Spleen (tissue), 11 donors: Measurements from ENCODE around the gene DUS2. TPM values are rescaled to one million over a fixed set of nuclear protein-coding genes. Genes with fewer than 3 reads are reported as not detected.

Source experiments
- DNase-seq: peaks from one replicate; pipeline ENCODE4 v3.0.0-alpha.2; 2020
- H3K27ac ChIP-seq, 8 donors: fragments of 200-600 bp; sonication (generic) in 7 of 8; 1 replicate in 4 of 8; 2 replicates in 4 of 8; pipeline versions ENCODE4 v1.5.0 to v1.8.0; 2016 to 2021; ENCODE audit warnings: inconsistent platforms in 4 of 8, mild to moderate bottlenecking in 4 of 8, moderate library complexity in 1 of 8
- H3K27me3 ChIP-seq, 7 donors: fragments of 200-600 bp; sonication (generic) in 6 of 7; replicated peaks in 1 of 7; 1 replicate in 4 of 7; 2 replicates in 3 of 7; pipeline versions ENCODE4 v1.5.0 to v1.8.0; 2016 to 2021; ENCODE audit warnings: inconsistent platforms in 3 of 7, mild to moderate bottlenecking in 1 of 7
- H3K36me3 ChIP-seq, 6 donors: fragments of 200-600 bp; sonication (generic) in 5 of 6; 1 replicate in 4 of 6; 2 replicates in 2 of 6; pipeline versions ENCODE4 v1.5.0 to v1.8.0; 2016 to 2021; ENCODE audit warnings: inconsistent platforms in 2 of 6
- H3K4me1 ChIP-seq, 6 donors: fragments of 200-600 bp; sonication (generic) in 5 of 6; 1 replicate in 3 of 6; 2 replicates in 3 of 6; pipeline versions ENCODE4 v1.5.0 to v1.8.0; 2016 to 2021; ENCODE audit warnings: inconsistent platforms in 3 of 6
- H3K4me3 ChIP-seq, 8 donors: fragments of 200-600 bp; sonication (generic) in 7 of 8; 1 replicate in 4 of 8; 2 replicates in 4 of 8; pipeline versions ENCODE4 v1.5.0 to v1.8.0; 2016 to 2021; ENCODE audit warnings: inconsistent platforms in 4 of 8, mild to moderate bottlenecking in 4 of 8, moderate library complexity in 2 of 8
- H3K9me3 ChIP-seq, 8 donors: fragments of 200-600 bp; sonication (generic) in 7 of 8; 1 replicate in 4 of 8; 2 replicates in 4 of 8; pipeline versions ENCODE4 v1.5.0 to v1.8.0; 2016 to 2021; ENCODE audit warnings: inconsistent platforms in 4 of 8
- CTCF ChIP-seq, 11 experiments: fragments of 200-600 bp in 7 of 11; fragments of 450-650 bp in 4 of 11; sonication (generic) in 4 of 11; IDR thresholded peaks in 8 of 11; conservative IDR thresholded peaks in 3 of 11; 1 replicate in 7 of 11; 2 replicates in 4 of 11; pipeline versions ENCODE4 v1.4.0 to v1.8.0; 2016 to 2021; ENCODE audit warnings: antibody characterized with exemption in 11 of 11, inconsistent platforms in 4 of 11, mild to moderate bottlenecking in 1 of 11
- POLR2A ChIP-seq, 3 donors: fragments of 450-650 bp; IDR thresholded peaks; one replicate each; pipeline ENCODE4 v1.5.1; 2017; ENCODE audit warnings: antibody characterized with exemption in 3 of 3, mild to moderate bottlenecking in 1 of 3
- POLR2AphosphoS5 ChIP-seq, 3 donors: sonication (generic); formaldehyde crosslinking; IDR thresholded peaks; one replicate each; pipeline ENCODE4 v1.5.1; 2017; ENCODE audit warnings: antibody characterized with exemption in 3 of 3
- WGBS, 5 donors: extraction: QIAGEN DNeasy Blood & Tissue Kit in 3 of 5; methylation state at CpG; one replicate each; pipeline versions ENCODE4 v1.1.5 to v1.1.7; 2013 to 2018; 5-methylcytosine and 5-hydroxymethylcytosine counted together
- intact Hi-C: fragments of 100-400 bp; cut with DNase I; formaldehyde crosslinking; loops from one replicate; pipeline ENCODE4 v1.15.0; 2023; ENCODE audit warnings: low total_unique reads
- polyA plus RNA-seq, 3 donors: library from polyadenylated mRNA; stranded (reverse); fragments of 200-250 nt; gene quantifications; one replicate each; pipeline ENCODE4 v1.2.1, GENCODE V29; 2013
- total RNA-seq, 7 donors: library from RNA; depleted of rRNA in 3 of 7; stranded (reverse); fragments of >200 nt in 3 of 7; fragmentation: NEBNext Ultra II Directional in 4 of 7; extraction: Animal tissue kit (Norgen Biotek cat#: 25700) in 4 of 7; gene quantifications; one replicate each; pipeline versions ENCODE4 v1.1.0 to v1.2.1, GENCODE V29; 2016 to 2021
- donor health status: healthy with polysubstance abuse.
- donor health status: DM: no; HTN: no; CAD: no; lungs with moderate emphysema.
- donor health status: DM: no; HTN: no; CAD: no.
- donor health status: Bipolar disorder and iron deficiency.
- donor health status: healthy.
- donor health status: DM: no; HTN: no; CAD: no.
- donor health status: DM: yes; HTN: yes; CAD: no.

The DUS2 gene
- total and polyA plus RNA-seq, 10 donors, result 17.4 to 31.7 (median 27.1) TPM

- Histone ChIP-seq H3K4me1 (peaks cover 18 to 81% (median 29%) of the 10 kb centered on the region in 6 donors), H3K36me3 (peaks cover 0 to 24% (median 0%) of the 10 kb centered on the region in 6 donors), H3K4me3 (no peak overlapping the region), H3K27ac (no peak overlapping the region), H3K27me3 (no peaks in the 10 kb centered on the region), H3K9me3 (no peaks in the 10 kb centered on the region)
- no peak for DNase-seq
- no peak for TF ChIP-seq CTCF (IDR thresholded peaks at IDR 0.05 in 8 of 11, conservative IDR thresholded peaks at IDR 0.05 in 3 of 11)
- TF ChIP-seq POLR2AphosphoS5 (IDR thresholded peaks at IDR 0.05), result no peak
- TF ChIP-seq POLR2A (IDR thresholded peaks at IDR 0.05), result no peak
- WGBS, 5 donors, result 89 to 95% (median 93%) methylated on average over 5 of the region's 5 CpGs
- intact Hi-C loops, result no loop called here
Measured at GRCh38 chr16:67986949-67987348, 36.1 kb upstream of the DUS2 start.

- H3K9me3 ChIP-seq, result no peaks in the 10 kb centered on the region
- intact Hi-C loops, result no loop called here
- H3K4me1 ChIP-seq, result peaks cover 20 to 88% (median 33%) of the 10 kb centered on the region in 6 donors
- H3K36me3 ChIP-seq, result peaks cover 0 to 27% (median 0%) of the 10 kb centered on the region in 6 donors
- no peak overlapping the region for H3K4me3 ChIP-seq
- no peaks in the 10 kb centered on the region for H3K27me3 ChIP-seq
- TF ChIP-seq POLR2A (IDR thresholded peaks at IDR 0.05), result no peak
- no peak for DNase-seq
- peak overlapping the region in 2 of 8 donors; percentile 24 to 30 for H3K27ac ChIP-seq
- WGBS, 5 donors, result 67 to 80% (median 73%) methylated on average over 9 to 11 of the region's 11 CpGs
Measured at GRCh38 chr16:67987460-67988160, 35.5 kb upstream of the DUS2 start.

GRCh38 chr16:67988675-67989074, 34.4 kb upstream of the DUS2 start:
- TF ChIP-seq POLR2AphosphoS5 (IDR thresholded peaks at IDR 0.05), result peak in 1 of 3 donors; percentile 4
- TF ChIP-seq POLR2A (IDR thresholded peaks at IDR 0.05), result no peak
- TF ChIP-seq CTCF (IDR thresholded peaks at IDR 0.05 in 8 of 11, conservative IDR thresholded peaks at IDR 0.05 in 3 of 11), result no peak
- H3K27me3 ChIP-seq, result no peaks in the 10 kb centered on the region
- peaks cover 0 to 27% (median 0%) of the 10 kb centered on the region in 6 donors for H3K36me3 ChIP-seq
- H3K9me3 ChIP-seq, result no peaks in the 10 kb centered on the region
- intact Hi-C loops, result no loop called here
- no peak overlapping the region for H3K4me3 ChIP-seq
- peaks cover 30 to 88% (median 39%) of the 10 kb centered on the region in 6 donors for H3K4me1 ChIP-seq
- no peak for DNase-seq
- WGBS, 5 donors, result 73 to 85% (median 77%) methylated on average over 3 of the region's 3 CpGs
- H3K27ac ChIP-seq, result peak overlapping the region in 2 of 8 donors; percentile 16 to 30

- 79 to 88% (median 81%) methylated on average over 8 of the region's 8 CpGs for WGBS, 5 donors
- TF ChIP-seq POLR2A (IDR thresholded peaks at IDR 0.05), result no peak
- TF ChIP-seq POLR2AphosphoS5 (IDR thresholded peaks at IDR 0.05), result peak in 1 of 3 donors; percentile 20
- TF ChIP-seq CTCF (IDR thresholded peaks at IDR 0.05 in 8 of 11, conservative IDR thresholded peaks at IDR 0.05 in 3 of 11), result no peak
- Histone ChIP-seq H3K4me1 (peaks cover 25 to 87% (median 36%) of the 10 kb centered on the region in 6 donors), H3K4me3 (no peak overlapping the region), H3K27me3 (no peaks in the 10 kb centered on the region), H3K9me3 (no peaks in the 10 kb centered on the region), H3K27ac (peak overlapping the region in 1 of 8 donors; percentile 16), H3K36me3 (peaks cover 0 to 27% (median 0%) of the 10 kb centered on the region in 6 donors)
- no peak for DNase-seq
- intact Hi-C loops, result loop anchor here (5.0 kb wide), 1 partner anchor 53 kb away; no protein-coding TSS in a partner anchor
Measured at GRCh38 chr16:67989322-67990017, 33.6 kb upstream of the DUS2 start.
